ENCODE results near the gene FCHSD2. TPM values are rescaled to one million over a fixed set of nuclear protein-coding genes. Genes with fewer than 3 reads are reported as not detected.

FCHSD2 gene
- total and polyA plus RNA-seq, 4 donors = 14.7 to 41.6 (median 32.6) TPM

- Histone ChIP-seq H3K9me3 (ENCODE audit: control insufficient read depth in 4 of 4, insufficient read depth in 3 of 4, low read length in 3 of 4) (peaks cover 0 to 3% (median 0%) of the 10 kb centered on the region in 4 donors), H3K36me3 (ENCODE audit: control insufficient read depth in 4 of 4, insufficient read depth in 4 of 4, low read length in 4 of 4) (peaks cover 2 to 16% (median 5%) of the 10 kb centered on the region in 4 donors), H3K9ac (ENCODE audit: insufficient read depth in 1 of 2, low read length in 2 of 2) (peak overlapping the region; percentile 66 to 78), H3K4me1 (ENCODE audit: control insufficient read depth in 5 of 5, insufficient read depth in 5 of 5, low read length in 5 of 5) (peaks cover 6 to 21% (median 10%) of the 10 kb centered on the region in 5 donors), H3K27me3 (ENCODE audit: control insufficient read depth in 3 of 3, insufficient read depth in 3 of 3, low read length in 2 of 3) (no peaks in the 10 kb centered on the region), H3K4me3 (peak overlapping the region; percentile 61), H3K27ac (ENCODE audit: low read depth in 1 of 2, low read length in 1 of 2) (peak overlapping the region; percentile 85 to 97)
- ATAC-seq (ENCODE audit: insufficient read depth, low FRiP score) (no peak), DNase-seq (peak; percentile 33 to 58 (median 44))
- TF ChIP-seq, protein P1, sequence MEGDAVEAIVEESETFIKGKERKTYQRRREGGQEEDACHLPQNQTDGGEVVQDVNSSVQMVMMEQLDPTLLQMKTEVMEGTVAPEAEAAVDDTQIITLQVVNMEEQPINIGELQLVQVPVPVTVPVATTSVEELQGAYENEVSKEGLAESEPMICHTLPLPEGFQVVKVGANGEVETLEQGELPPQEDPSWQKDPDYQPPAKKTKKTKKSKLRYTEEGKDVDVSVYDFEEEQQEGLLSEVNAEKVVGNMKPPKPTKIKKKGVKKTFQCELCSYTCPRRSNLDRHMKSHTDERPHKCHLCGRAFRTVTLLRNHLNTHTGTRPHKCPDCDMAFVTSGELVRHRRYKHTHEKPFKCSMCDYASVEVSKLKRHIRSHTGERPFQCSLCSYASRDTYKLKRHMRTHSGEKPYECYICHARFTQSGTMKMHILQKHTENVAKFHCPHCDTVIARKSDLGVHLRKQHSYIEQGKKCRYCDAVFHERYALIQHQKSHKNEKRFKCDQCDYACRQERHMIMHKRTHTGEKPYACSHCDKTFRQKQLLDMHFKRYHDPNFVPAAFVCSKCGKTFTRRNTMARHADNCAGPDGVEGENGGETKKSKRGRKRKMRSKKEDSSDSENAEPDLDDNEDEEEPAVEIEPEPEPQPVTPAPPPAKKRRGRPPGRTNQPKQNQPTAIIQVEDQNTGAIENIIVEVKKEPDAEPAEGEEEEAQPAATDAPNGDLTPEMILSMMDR (IDR thresholded peaks at IDR 0.05; ENCODE audit: control extremely low read depth, extremely low read depth) = no peak
- WGBS, 2 donors = 6 to 7% methylated on average over 26 of the region's 26 CpGs
Measured at GRCh38 chr11:73140213-73141030, 1.7 kb downstream of the FCHSD2 start.

- DNase-seq (peak in 2 of 3 donors; percentile 40 to 48), ATAC-seq (ENCODE audit: insufficient read depth, low FRiP score) (no peak)
- Histone ChIP-seq H3K9me3 (ENCODE audit: control insufficient read depth in 4 of 4, insufficient read depth in 3 of 4, low read length in 3 of 4) (peaks cover 0 to 3% (median 0%) of the 10 kb centered on the region in 4 donors), H3K4me1 (ENCODE audit: control insufficient read depth in 5 of 5, insufficient read depth in 5 of 5, low read length in 5 of 5) (peaks cover 6 to 21% (median 10%) of the 10 kb centered on the region in 5 donors), H3K9ac (ENCODE audit: insufficient read depth in 1 of 2, low read length in 2 of 2) (peak overlapping the region in 1 of 2 donors; percentile 78), H3K27ac (ENCODE audit: low read depth in 1 of 2, low read length in 1 of 2) (peak overlapping the region in 1 of 2 donors; percentile 97), H3K4me3 (no peak overlapping the region), H3K36me3 (ENCODE audit: control insufficient read depth in 4 of 4, insufficient read depth in 4 of 4, low read length in 4 of 4) (peaks cover 2 to 16% (median 5%) of the 10 kb centered on the region in 4 donors), H3K27me3 (ENCODE audit: control insufficient read depth in 3 of 3, insufficient read depth in 3 of 3, low read length in 2 of 3) (no peaks in the 10 kb centered on the region)
- TF ChIP-seq, protein P1 (IDR thresholded peaks at IDR 0.05; ENCODE audit: control extremely low read depth, extremely low read depth) = no peak
- 16 to 28% methylated on average over 2 of the region's 2 CpGs for WGBS, 2 donors
Measured at GRCh38 chr11:73139476-73140198, 2.5 kb downstream of the FCHSD2 start.

DNA sequence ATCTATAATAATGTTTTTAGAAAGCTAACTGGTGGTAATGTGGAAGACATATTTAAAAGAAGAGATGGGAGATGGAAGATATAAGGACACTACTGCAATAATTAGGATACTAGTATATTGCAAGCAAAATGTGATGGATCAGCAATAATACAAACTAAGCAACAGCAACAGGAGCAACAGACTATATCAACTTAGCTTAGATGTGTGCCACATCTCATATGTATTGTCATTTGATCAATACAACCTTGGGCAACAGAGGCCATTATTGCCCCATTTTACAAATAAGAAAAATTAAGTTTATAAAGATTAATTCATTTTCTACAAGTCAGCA is 4.2 kb downstream of the FCHSD2 start:
- Histone ChIP-seq H3K4me3 (no peak overlapping the region), H3K27ac (ENCODE audit: low read depth in 1 of 2, low read length in 1 of 2) (no peak overlapping the region)
- no peak for DNase-seq

More for the DNA sequence above, 4.2 kb downstream of the FCHSD2 start:
- Histone ChIP-seq H3K4me1 (ENCODE audit: control insufficient read depth in 5 of 5, insufficient read depth in 5 of 5, low read length in 5 of 5) (peaks cover 3 to 17% (median 6%) of the 10 kb centered on the region in 5 donors), H3K27me3 (ENCODE audit: control insufficient read depth in 3 of 3, insufficient read depth in 3 of 3, low read length in 2 of 3) (no peaks in the 10 kb centered on the region), H3K9ac (ENCODE audit: insufficient read depth in 1 of 2, low read length in 2 of 2) (no peak overlapping the region), H3K36me3 (ENCODE audit: control insufficient read depth in 4 of 4, insufficient read depth in 4 of 4, low read length in 4 of 4) (peaks cover 2 to 22% (median 7%) of the 10 kb centered on the region in 4 donors), H3K9me3 (ENCODE audit: control insufficient read depth in 4 of 4, insufficient read depth in 3 of 4, low read length in 3 of 4) (peaks cover 0 to 2% (median 0%) of the 10 kb centered on the region in 4 donors)
- TF ChIP-seq, protein P1 (IDR thresholded peaks at IDR 0.05; ENCODE audit: control extremely low read depth, extremely low read depth) = no peak
- ATAC-seq (ENCODE audit: insufficient read depth, low FRiP score) = no peak
